COLO668 (cell line): ENCODE results near the gene NOC4L.

Source experiments
- DNase-seq: peaks from one replicate; lab custom pipeline; 2025; ENCODE audit not compliant: unreplicated experiment; lab: John Stamatoyannopoulos, UW

Gene NOC4L

DNA sequence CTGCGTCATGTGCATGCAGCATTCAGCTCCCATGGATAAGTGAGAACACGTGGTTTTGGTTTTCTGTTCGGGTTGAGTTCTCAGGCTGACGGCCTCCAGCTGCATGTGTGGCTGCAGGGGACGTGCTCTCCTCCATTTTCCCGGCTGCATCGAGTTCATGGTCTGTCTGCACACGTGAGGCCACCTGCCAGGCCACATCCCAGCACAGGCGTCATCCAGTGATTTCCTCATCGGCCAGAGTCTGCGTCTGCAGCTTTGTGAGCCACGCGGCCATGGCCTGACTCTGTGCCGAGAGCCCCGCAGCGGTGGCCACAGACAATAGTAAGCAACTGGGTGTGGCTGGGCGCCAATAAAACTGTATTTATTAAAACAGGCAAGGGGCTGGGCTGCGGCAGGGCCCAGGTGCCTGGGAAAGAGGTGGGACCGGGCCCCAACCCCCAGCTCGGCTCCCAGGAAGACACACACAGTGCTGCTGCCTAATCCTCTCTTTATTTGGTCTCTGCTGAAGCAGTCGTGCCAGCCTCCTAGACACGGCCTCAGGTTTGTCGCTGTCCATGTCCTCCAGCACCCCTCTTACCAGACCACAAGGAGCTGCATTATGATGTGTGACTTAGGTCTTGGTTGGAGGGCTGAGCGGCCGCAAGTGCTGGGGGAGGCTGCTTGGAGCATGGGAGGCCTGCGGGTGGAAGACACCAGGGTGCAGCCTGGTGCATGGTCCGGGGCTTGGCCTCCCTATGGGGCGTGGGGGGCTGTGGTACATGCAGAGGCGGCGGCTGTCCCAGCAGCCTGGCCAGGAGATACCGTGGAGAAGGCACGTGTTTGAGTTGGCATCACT is 52.0 kb downstream of the NOC4L start:
- peak; percentile 52 for DNase-seq

DNA sequence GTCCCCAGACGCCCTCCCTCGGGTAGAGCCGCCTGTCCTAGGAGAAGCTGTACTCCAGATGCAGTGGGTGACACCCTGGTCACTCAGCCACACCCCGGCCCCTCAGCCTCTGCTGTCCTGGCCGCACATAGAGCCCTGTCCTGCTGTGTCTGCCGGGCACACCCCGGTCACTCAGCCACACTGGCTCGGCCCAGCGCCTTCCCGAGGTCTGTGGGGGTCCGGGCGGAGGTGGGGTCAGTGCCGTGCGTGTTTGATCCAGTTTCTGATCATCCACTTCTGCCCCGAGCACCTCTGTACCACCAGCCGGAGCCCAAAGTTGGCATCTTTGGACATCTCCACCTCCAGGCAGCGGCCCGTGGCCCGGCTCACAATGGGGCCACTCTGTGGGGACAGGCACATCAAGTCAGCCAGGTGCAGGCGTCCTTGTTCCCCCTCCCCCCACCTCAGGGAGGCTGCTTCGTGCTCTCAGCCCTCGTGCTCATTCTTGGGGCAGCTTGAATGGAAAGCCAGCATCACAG is 52.7 kb downstream of the NOC4L start:
- DNase-seq: no peak

DNA sequence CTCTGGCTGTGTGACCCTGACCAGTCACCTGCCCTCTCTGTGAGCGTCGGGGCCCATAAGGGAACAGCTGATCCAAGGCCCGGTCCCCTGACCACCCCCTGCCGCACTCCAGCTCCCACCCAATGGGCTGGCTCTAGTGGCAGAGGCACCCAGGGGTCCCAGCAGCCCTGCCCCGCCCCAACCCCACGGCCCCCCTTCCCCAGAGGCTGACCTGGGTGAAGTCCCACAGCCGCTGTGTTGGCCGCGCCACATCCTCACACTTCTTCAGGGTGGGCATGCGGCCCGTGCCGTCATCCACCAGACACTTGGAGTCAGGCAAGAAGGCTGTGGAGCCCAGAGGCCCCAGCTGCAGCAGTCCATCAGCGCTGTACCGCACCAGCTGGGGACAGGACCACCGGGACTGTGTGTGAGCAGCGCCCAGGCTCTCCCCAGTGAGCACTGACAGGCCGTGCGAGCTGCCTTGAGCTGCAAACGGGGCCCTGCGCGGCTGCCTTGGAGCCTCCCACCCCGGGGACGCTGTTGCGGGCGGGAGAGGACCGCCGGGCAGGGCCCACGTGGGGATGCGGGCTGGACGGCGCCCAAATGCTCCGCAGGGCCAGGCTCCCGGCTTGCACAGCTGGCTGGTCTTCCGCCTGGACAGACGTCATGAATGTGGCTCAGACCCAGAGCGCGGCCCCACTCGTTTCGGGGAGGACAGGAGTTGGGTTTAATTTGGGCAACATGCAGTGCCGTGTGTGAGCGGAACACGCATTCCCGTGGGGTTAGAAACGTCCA is 53.5 kb downstream of the NOC4L start:
- no peak for DNase-seq

DNA sequence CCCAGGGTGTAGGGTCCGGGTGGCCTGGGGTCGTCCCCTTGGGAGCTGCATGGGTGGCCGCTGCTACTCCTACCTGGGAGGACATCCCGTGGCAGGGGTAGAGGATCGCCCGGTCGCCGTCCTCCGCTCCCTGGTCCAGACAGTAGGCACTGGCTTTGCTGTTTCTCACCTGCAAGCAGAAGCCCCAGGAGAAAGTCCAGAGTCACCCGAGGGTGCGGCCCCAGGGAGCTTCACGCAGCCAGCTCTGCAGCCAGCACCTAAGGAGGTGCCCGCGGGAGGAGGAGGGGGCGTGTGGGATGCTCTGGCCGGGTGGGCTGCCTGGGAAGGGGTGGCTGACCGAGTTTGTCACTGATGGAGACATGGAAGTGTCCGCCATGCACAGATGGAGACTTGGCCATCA is 54.8 kb downstream of the NOC4L start:
- no peak for DNase-seq

DNA sequence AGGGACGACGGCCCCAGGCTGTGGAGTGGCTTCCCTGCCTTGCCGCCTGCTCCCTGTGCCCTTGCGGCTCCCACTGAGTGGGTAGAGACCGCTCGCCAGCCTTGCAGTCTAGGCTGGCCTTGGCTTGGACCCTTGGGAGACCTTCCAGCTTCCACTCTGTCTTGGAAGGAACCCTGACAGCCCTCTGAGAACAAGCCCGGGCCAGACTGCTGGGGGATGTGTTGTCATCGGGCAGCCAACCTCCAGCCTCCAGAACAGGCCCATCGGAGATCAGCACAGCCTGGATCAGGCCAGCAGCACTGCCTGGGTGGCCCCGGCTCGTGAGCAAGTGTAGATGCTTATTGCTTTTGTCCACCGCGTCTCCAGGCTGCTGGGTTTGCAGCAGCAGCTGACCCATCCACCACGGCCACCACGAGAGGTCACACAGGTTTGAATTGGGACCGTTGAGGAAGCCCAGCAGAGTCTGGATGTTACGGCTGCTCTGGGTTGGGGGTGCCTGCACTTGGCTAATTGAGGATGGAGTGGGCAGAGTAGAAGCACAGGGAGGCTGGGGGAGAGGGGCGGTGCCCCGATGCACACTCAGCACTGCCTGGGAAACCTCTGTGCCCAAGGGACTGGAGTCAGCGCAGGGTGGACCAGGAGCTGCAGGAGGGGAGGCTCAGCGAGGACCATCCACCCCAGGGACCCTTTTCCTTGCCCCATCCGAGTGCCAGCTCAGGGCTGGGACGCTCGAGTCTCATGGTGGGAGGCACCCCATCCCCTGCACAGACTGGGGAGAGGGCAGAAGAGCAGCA is 55.5 kb downstream of the NOC4L start:
- DNase-seq: no peak

DNA sequence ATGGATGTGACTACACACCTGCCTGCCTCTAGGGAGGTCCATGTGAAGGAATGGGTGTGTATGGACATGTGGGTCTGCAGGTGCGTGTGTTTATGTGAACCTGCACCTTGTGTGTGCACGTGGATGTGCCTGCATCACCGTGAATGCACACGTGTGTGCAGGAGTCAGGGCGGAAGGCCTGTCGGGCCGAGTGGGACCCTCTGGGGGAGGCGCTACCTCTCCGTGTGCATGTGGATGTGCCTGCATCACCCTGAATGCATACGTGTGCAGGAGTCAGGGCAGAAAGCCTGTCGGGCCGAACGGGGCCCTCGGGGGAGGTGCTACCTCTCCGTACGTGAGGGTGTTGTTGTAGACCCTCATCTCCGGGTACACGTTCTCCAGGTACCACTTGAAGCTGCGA is 56.5 kb downstream of the NOC4L start:
- DNase-seq: no peak

DNA sequence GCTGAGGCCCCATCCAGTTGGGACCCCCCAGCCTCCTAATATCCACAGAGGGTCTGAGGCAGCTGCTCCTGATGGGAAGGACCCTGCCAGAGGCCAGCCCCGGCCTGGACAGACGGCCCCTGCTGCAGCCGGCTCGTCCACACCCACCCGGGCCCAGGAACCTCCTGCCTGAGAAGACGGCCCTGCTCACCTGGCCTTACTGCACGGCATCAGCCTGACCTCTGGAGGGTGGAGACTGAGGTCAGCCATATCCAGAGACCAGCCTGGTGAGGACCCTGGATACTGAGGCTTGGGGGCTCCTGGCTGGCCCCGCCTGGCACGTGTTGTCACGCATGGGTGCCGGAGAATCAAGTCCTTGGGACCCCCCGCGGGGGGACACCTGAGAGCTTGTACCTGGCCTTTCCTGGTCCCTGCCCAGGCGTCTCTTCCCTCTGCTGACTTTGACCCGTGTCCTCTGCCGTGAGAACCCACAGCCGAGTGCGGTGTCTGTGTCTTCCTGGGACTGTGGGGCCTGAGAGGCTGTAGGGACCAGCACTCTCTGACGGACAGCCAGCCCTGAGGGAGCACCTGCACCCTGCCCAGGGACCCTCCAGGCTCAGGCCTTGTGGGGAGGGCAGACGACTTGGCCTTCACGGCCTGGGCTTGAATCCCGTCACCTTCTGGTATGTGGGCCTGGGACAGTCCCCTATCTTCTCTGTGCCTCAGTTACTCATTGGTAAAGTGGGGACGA is 57.3 kb downstream of the NOC4L start:
- DNase-seq: no peak
